Chondrocyte (in vitro differentiated cells): ENCODE results near the gene LTB4R2. TPM values are rescaled to one million over a fixed set of nuclear protein-coding genes. Genes with fewer than 3 reads are reported as not detected.

ENCODE experiments used
- DNase-seq: peaks from one replicate; pipeline ENCODE4 v3.0.0; 2021; ENCODE audit warnings: mixed read lengths, low spot score
- H3K27ac Mint-ChIP-seq: one replicate; pipeline ENCODE4 v1.8.0; 2021; ENCODE audit warnings: mild to moderate bottlenecking, moderate library complexity, mixed read lengths; ENCODE audit not compliant: unreplicated experiment
- H3K27me3 Mint-ChIP-seq: 2 replicates; pipeline ENCODE4 v1.8.0; 2021; ENCODE audit warnings: low read depth, mixed read lengths
- H3K36me3 Mint-ChIP-seq: 2 replicates; pipeline ENCODE4 v1.8.0; 2021; ENCODE audit warnings: low read depth, mixed read lengths
- H3K4me1 Mint-ChIP-seq: 2 replicates; pipeline ENCODE4 v1.8.0; 2021; ENCODE audit warnings: low read depth, mild to moderate bottlenecking, mixed read lengths
- H3K4me3 Mint-ChIP-seq: one replicate; pipeline ENCODE4 v1.8.0; 2021; ENCODE audit warnings: mild to moderate bottlenecking, moderate library complexity, mixed read lengths; ENCODE audit not compliant: unreplicated experiment
- H3K9me3 Mint-ChIP-seq: 2 replicates; pipeline ENCODE4 v1.8.0; 2021; ENCODE audit warnings: low read depth, mixed read lengths
- CTCF ChIP-seq: fragments of 200-600 bp; sonication (generic); IDR thresholded peaks from 2 replicates; pipeline ENCODE4 v1.5.0; 2021; ENCODE audit warnings: antibody characterized with exemption, mild to moderate bottlenecking, moderate library complexity
- total RNA-seq: library from RNA; stranded (reverse); gene quantifications from 3 replicates; pipeline ENCODE4 v1.2.1, GENCODE V29; 2021

LTB4R2 gene
- total RNA-seq, 1 donor from 2014 or later = 9.1 TPM

- Mint-ChIP-seq H3K4me3 (no peak overlapping the region), H3K9me3 (no peaks in the 10 kb centered on the region), H3K4me1 (peaks cover 3% of the 10 kb centered on the region), H3K36me3 (peaks cover 11% of the 10 kb centered on the region), H3K27me3 (no peaks in the 10 kb centered on the region), H3K27ac (no peak overlapping the region)
- no peak for DNase-seq
- no peak for TF ChIP-seq CTCF
These were observed 20.2 kb upstream of the LTB4R2 start for GRCh38 chr14:24289649-24290280.

GRCh38 chr14:24290746-24291145 is 19.2 kb upstream of the LTB4R2 start:
- TF ChIP-seq CTCF = no peak
- Mint-ChIP-seq H3K4me1 (no peaks in the 10 kb centered on the region), H3K27ac (no peak overlapping the region), H3K27me3 (no peaks in the 10 kb centered on the region), H3K9me3 (no peaks in the 10 kb centered on the region), H3K36me3 (peaks cover 11% of the 10 kb centered on the region), H3K4me3 (no peak overlapping the region)
- DNase-seq = no peak

- Mint-ChIP-seq H3K4me3 (no peak overlapping the region), H3K4me1 (peaks cover 6% of the 10 kb centered on the region), H3K27me3 (no peaks in the 10 kb centered on the region), H3K27ac (no peak overlapping the region), H3K9me3 (no peaks in the 10 kb centered on the region), H3K36me3 (peaks cover 17% of the 10 kb centered on the region)
- no peak for TF ChIP-seq CTCF
- no peak for DNase-seq
These were observed 18.4 kb upstream of the LTB4R2 start for GRCh38 chr14:24291446-24292117.

GRCh38 chr14:24292118-24292807 is 17.7 kb upstream of the LTB4R2 start:
- no peak for DNase-seq
- peaks cover 19% of the 10 kb centered on the region for H3K36me3 Mint-ChIP-seq
- peaks cover 13% of the 10 kb centered on the region for H3K4me1 Mint-ChIP-seq
- TF ChIP-seq CTCF = no peak
- no peaks in the 10 kb centered on the region for H3K9me3 Mint-ChIP-seq
- H3K27me3 Mint-ChIP-seq = no peaks in the 10 kb centered on the region
- H3K27ac Mint-ChIP-seq = no peak overlapping the region
- H3K4me3 Mint-ChIP-seq = no peak overlapping the region

- Mint-ChIP-seq H3K36me3 (peaks cover 19% of the 10 kb centered on the region), H3K27me3 (no peaks in the 10 kb centered on the region), H3K4me1 (peaks cover 19% of the 10 kb centered on the region), H3K27ac (no peak overlapping the region), H3K9me3 (no peaks in the 10 kb centered on the region), H3K4me3 (no peak overlapping the region)
- no peak for DNase-seq
- TF ChIP-seq CTCF = no peak
These were observed 16.4 kb upstream of the LTB4R2 start for GRCh38 chr14:24293525-24293924.
